ENCODE results near the gene RXFP4.
"Not testable (repeated sequence)": the region's sequence is repeated elsewhere in the genome, so short reads cannot be mapped to it uniquely, and the experiment has no call there.

Gene RXFP4, protein sequence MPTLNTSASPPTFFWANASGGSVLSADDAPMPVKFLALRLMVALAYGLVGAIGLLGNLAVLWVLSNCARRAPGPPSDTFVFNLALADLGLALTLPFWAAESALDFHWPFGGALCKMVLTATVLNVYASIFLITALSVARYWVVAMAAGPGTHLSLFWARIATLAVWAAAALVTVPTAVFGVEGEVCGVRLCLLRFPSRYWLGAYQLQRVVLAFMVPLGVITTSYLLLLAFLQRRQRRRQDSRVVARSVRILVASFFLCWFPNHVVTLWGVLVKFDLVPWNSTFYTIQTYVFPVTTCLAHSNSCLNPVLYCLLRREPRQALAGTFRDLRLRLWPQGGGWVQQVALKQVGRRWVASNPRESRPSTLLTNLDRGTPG

DNA sequence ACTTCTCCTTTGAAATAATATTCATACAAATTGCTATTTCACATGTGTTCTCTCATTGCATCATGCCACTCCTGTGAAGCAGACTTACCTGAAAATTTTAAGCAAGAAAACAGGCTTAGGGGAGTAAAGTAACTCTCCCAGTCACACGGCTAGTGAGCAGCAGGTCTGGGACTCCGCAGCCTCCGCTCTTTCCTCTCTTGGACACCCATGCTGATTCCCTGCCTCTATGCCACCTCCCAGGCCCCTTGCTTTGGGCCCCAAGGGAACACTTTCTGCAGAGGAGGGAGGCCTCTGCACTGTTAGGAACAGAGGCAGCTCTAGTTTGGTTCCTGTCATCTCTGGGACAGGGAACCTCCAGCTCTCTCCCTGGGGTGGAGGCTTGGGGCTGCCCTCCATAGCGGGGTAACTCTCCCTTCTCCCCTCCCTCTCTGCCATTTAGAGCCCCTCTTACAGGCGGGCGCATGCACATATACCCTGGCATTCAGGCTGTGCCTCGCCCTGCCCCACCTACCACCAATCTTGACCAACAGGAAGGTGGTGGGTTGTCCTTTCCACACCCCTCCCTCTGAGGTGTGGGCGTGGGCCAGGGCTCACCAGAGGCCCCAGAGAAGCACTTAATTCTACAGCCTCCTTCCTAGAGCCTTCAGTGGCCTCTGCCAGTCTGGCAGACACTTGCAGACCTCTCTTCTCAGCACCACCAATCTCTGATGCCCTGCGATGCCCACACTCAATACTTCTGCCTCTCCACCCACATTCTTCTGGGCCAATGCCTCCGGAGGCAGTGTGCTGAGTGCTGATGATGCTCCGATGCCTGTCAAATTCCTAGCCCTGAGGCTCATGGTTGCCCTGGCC lies at the start of gene RXFP4:
Gene RXFP4, plus strand, starts transcription at position 646 of the 852 bp plus-strand sequence. Its CDS starts 72 bp downstream, at position 718.
- DNase-seq: no peak

DNA sequence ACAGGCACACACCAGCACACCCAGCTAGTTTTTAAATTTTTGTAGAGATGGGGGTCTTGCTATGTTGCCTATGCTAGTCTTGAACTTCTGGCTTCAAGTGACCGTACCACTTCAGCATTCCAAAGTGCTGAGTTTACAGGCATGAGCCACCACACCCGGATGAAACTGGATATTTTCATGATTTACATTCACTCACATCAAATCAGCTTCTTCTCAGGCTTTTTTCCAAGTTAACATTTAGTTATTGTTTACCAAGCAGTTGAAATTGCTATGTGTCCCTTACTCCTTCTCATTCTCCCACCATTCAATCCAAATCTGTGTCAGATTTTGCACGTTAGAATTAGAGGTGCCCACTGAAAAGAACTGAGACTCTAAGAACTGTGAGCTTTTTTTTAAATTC lies 48.6 kb upstream of the RXFP4 start:
- DNase-seq: no peak

DNA sequence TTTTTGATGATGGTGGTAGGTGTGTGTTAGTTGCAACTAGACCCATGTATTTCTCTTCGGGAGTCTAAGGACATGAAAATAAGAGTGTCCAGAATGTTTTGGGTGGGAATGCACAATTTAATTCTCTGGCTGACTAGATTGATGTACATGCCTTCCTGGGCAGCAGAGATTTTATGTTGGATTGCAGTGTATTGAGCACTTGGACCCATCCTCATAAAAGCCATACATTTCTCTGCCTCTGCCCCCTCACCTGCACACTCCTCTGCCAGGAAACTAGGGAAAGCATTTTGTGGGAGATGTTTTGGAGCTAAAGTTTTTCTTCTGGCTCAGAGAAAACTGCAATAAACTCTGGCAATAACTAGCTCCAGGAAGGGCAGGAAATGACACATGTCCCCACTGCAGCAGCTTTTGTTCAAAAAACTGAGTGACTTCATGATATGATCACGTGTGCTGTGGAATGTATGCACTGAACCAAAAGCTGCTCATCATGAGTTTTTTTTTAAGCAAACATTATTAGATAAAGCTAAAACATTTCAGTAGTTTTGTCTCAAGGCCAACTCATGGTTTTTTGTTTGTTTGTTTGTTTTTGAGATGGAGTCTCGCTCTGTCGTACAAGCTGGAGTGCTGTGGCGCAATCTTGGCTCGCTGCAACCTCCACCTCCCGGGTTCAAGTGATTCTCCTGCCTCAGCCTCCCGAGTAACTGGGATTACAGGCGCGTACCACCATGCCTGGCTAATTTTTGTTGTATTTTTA lies 47.9 kb upstream of the RXFP4 start:
- no peak for DNase-seq

DNA sequence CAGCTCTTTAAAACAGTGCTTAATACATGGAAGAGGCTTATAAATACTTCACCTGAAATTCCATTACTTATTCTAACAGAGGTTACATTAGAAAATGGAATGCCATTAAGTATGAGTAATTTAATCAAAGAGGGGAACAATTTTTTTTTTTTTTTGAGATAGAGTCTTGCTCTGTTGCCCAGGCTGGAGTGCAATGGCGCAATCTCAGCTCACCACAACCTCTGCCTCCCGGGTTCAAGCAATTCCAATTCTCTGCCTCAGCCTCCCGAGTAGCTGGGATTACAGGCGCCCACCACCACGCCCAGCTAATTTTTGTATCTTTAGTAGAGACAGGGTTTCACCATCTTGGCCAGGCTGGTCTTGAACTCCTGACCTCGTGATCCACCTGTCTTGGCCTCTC lies 45.8 kb upstream of the RXFP4 start:
- not testable (repeated sequence) for DNase-seq

GRCh38 chr1:155896476-155896875 lies 45.0 kb upstream of the RXFP4 start:
- DNase-seq: not testable (repeated sequence)

- no peak for DNase-seq
These were observed 43.7 kb upstream of the RXFP4 start for GRCh38 chr1:155897746-155898145.

GRCh38 chr1:155898888-155899287 lies 42.5 kb upstream of the RXFP4 start:
- DNase-seq: no peak

DNA sequence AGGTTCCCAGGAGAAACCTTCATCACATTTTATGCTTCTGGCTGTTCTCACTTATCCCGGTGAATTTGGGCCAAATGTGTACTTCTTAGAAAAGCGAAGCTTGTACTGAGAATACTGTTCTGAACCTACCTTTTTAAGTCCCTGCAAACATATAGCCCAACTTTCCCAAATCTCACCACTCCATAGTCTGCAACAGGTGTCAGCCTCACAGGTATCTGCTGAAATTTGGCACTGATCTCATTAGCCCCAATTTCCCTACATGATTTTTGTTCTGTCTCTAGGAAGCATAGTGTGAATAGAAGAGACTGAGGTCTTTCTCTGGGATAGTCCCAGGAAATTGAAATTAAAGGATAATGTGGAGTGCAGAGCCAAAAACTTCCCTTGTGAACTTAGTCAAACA lies 41.8 kb upstream of the RXFP4 start:
- DNase-seq: no peak

DNA sequence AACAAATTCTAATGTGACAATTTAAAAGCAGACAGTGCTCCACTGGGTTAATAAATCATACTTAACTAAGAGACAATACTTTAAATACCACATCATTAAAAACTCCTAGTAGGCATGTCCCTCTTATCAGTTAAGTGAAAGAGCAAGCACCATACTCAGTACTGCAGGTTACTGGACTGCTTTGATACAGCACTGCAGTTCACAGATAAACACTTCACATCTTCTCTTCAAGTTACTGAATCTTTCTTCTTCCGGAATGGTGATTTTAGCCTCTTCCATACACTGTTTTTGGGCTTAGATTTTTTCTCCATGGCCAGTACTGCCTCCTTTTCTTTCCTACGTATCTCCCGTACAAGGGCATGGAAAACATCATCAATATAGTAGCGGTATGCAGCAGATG lies 41.3 kb upstream of the RXFP4 start:
- no peak for DNase-seq

- no peak for DNase-seq
These were observed 37.2 kb upstream of the RXFP4 start for GRCh38 chr1:155904261-155904660.

DNA sequence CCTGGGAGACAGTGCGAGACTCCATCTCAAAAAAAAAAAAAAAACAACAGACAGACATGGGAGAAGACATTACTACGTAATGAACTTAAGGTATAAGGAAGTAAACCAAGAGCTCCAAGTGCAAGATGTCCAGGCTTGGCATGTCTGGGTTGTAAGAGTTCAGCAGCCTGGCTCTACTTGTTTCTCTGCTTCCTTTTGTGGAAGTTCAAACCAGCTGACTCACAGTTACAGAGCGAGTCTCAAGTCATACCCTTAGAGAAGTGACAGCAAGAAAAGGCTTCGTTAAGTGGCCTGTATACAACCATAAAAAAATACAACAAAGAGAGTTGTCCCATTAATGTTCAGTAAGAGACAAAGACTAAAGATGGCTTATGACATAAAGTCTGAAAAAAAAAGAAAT lies 31.5 kb upstream of the RXFP4 start:
- DNase-seq: no peak

DNA sequence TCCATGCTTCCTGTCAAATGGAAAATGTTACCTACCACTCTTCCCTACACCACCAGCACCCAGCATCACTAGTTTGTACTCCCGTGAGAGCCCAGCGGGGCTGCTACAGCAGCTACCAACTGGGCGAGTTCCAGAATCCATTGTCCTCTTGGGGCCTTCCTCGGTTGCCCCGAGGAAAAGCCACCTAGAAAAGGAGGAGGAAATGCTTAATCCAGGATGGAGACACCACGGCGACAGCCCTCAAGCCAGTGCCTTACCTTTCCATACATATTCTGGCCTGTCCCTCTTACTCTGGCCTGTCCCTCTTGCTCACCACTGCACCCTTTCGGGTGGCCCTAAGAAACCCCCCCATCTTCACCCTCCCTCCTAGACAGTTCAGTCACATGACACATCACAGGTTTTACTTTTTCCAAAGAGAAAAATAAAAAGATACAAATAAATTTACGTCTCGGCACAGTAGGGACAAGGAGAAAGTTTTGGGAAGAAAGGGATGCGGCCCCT lies 30.8 kb upstream of the RXFP4 start:
- peak; percentile 69 for DNase-seq

DNA sequence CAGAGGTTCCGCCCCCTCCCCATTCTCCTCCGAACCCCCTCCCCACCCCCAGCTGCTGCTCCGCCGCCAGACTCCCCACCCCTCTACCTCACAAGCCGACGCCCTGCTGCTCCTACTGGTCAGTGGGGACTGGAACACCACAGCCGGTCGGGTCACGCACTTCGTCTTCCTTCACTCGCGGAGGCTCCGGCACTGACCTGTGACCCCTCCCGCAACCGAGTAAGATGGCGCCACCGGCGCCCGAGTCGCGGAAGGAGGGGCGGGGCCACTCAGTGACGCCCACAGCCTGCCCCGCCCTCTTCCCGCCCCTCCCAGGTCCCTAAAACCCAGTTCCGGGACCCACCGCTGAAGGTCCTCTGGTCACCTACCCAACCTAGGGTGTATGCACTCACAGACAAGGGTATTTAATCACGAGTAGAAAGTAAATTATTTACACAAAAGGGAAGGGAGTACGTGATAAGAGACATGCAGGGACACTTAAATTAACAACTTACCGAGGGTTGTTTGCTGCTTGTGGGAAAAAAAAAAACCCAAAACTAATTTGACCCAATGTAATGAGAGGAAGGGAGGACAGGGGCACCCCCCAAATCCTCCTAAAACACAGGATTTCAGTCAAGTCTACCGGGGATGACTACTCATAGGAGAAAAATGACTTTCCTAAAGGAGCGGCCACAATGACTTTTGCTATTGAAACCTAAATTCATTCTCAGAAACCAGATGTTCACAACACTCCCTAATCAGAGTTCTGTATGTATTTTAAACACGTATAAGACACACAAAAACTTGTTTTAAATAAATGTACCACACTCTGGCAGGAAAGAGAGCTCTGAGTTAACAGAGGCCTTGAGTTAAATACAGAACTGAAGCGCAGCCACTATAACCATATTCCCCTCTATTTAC lies 30.0 kb upstream of the RXFP4 start, which contains the start of gene RIT1:
Gene RIT1, minus strand, starts transcription at position 194 of the 900 bp plus-strand sequence. CDS start 588 bp downstream, outside the sequence.
- peak; percentile 88 for DNase-seq

GRCh38 chr1:155912056-155912536 lies 29.3 kb upstream of the RXFP4 start:
- no peak for DNase-seq

- DNase-seq: no peak
These were observed 27.3 kb upstream of the RXFP4 start for GRCh38 chr1:155913969-155914757.

DNA sequence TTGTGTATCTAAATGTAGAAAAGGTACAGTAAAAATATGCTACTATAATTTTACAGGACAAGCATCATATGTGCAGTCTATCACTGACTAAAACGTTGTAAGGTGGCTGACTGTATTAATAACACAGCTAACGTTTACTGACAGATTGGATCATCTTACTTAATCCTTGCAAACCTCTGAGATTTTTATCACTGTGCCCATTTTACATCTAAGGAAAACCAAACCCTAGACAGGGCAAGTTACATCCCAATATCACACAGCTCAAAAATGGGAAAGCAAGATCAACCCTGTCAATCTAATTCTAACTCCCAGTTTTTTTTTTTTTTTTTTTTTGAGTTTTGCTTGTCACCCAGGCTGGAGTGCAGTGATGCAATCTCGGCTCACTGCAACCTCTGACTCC lies 22.8 kb upstream of the RXFP4 start:
- no peak for DNase-seq

DNA sequence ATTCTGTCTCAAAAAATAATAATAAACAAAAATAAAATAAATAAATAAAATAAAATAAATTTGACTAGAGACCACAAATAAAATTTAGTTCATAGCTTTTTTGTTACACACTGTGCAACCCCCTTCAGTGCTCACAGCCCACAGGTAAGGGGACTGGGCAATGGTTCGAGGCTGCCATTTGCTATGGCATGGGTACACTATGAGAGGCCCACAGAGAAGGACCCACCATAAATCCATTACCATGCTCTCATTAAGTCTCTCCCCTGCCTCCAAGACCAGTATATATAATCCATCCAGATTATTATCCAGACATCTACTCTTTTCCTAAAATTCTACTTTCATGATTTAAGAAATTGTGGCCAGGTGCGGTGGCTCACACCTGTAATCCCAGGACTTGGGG lies 21.6 kb upstream of the RXFP4 start:
- DNase-seq: no peak

DNA sequence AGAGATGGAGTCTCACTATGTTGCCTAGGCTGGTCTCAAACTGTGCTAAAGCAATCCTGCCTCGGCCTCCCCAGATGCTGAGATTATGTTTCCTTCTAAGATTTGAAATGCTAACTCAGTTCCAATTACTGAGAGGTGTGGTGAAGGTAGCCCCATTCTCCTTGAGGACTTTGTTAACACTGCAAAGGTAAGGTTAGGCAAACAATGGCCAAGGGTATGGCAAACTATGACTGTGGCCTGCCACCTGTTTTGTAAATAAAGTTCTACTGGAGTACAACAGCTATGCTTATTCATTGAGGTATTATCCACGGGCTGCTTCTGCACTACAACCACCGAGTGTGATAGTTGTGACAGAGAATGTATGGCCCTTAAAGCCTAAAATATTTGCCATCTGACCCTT lies 20.7 kb upstream of the RXFP4 start:
- DNase-seq: no peak

DNA sequence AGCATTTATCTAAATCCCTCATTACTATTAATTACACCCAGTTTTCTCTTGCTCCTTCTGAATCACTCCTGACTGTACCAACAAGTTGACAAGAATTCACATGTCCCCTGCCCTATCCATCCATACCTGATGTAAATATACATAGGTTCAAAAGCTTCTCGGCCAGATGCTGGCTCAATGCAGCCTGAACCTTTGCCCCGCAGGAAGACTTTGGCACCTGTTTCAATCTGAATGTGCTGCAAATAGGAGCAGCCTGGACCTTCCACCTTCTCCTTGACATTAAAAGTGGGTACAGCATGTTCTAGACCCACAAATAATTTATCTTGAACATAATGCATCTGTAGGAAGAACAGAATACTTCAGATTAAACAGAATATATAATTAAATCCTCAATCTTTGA lies 15.9 kb upstream of the RXFP4 start:
- DNase-seq: no peak

DNA sequence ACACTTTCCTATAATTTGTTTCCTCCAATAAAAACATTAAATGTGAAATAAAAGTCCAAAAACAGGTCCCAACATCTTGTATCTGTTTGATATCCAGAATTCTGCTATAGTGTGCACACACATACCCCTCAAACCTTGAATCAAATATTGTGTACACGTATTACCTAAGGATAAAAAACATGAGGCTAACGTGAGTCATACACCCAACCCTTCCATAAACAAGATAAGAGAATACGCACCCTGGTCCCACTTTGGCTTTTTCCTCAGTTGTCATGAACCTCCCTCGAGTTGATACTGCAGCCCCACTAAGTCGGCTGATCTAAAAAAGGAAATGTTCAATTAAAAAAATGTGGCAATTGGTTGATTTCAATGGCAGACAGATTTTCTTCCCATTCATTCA lies 12.4 kb upstream of the RXFP4 start:
- no peak for DNase-seq

DNA sequence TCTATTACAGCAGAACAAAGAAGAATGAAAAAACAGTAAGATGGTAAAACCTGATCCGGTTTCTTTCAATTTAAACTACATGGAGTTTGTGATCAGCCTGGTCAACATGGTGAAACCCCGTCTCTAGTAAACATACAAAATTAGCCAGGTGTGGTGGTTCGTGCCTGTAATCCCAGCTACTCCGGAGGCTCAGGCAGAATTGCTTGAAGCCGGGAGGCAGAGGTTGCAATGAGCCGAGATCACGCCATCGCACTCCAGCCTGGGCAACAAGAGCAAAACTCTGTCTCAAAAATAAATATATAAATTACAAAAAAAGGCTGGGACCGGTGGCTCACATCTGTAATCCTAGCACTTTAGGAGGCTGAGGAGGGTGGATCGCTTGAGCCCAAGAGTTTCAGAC lies 10.7 kb upstream of the RXFP4 start:
- not testable (repeated sequence) for DNase-seq

Data from retina (tissue), 1 donor.